Stimulated activated CD4-positive, alpha-beta T cell treated with anti-CD3 and anti-CD28 coated beads, Interleukin-2, amount 100 ng/mL, for 4 hours (primary cell): ENCODE results near the gene NABP1.
A peak's percentile ranks its signal among the peaks of the same experiment; 100 is the strongest.

Source experiments
- DNase-seq: peaks from one replicate; pipeline ENCODE4 v3.0.0-alpha.2; 2020; ENCODE audit warnings: low read depth

Gene NABP1

GRCh38 chr2:191682126-191682525 is 4.2 kb downstream of the NABP1 start:
- no peak for DNase-seq

- DNase-seq, result no peak
Measured at GRCh38 chr2:191686066-191686465, 8.1 kb downstream of the NABP1 start.

GRCh38 chr2:191686729-191687128 is 8.8 kb downstream of the NABP1 start:
- no peak for DNase-seq

GRCh38 chr2:191687867-191688266 is 9.9 kb downstream of the NABP1 start:
- no peak for DNase-seq

GRCh38 chr2:191688934-191689695 is 11.2 kb downstream of the NABP1 start:
- no peak for DNase-seq

GRCh38 chr2:191690327-191690726 is 12.4 kb downstream of the NABP1 start:
- no peak for DNase-seq

GRCh38 chr2:191691016-191691735 is 13.2 kb downstream of the NABP1 start:
- peak; percentile 42 for DNase-seq

GRCh38 chr2:191691898-191692297 is 14.0 kb downstream of the NABP1 start:
- DNase-seq, result no peak

- no peak for DNase-seq
Measured at GRCh38 chr2:191692502-191693115, 14.7 kb downstream of the NABP1 start.

GRCh38 chr2:191693166-191693565 is 15.2 kb downstream of the NABP1 start:
- no peak for DNase-seq

- DNase-seq, result no peak
Measured at GRCh38 chr2:191693778-191694177, 15.8 kb downstream of the NABP1 start.

GRCh38 chr2:191696001-191696400 is 18.1 kb downstream of the NABP1 start:
- no peak for DNase-seq

- no peak for DNase-seq
Measured at GRCh38 chr2:191696966-191697365, 19.0 kb downstream of the NABP1 start.

- DNase-seq, result no peak
Measured at GRCh38 chr2:191697870-191698269, 19.9 kb downstream of the NABP1 start.

GRCh38 chr2:191699341-191699945 is 21.5 kb downstream of the NABP1 start:
- DNase-seq, result no peak

- no peak for DNase-seq
Measured at GRCh38 chr2:191701029-191701428, 23.1 kb downstream of the NABP1 start.

- DNase-seq, result no peak
Measured at GRCh38 chr2:191701696-191702095, 23.8 kb downstream of the NABP1 start.

GRCh38 chr2:191703079-191703725 is 25.3 kb downstream of the NABP1 start:
- DNase-seq, result no peak

- DNase-seq, result no peak
Measured at GRCh38 chr2:191705084-191705483, 27.1 kb downstream of the NABP1 start.

GRCh38 chr2:191705701-191706100 is 27.8 kb downstream of the NABP1 start:
- no peak for DNase-seq

GRCh38 chr2:191706791-191707190 is 28.9 kb downstream of the NABP1 start:
- no peak for DNase-seq

GRCh38 chr2:191707542-191707941 is 29.6 kb downstream of the NABP1 start:
- DNase-seq, result no peak
